Activated gamma-delta T cell treated with anti-CD3 and anti-CD28 coated beads, Interleukin-2, amount 50 U/mL, for 16 hours (primary cell): ENCODE measurements around the gene FOXP4.

ENCODE experiments used
- DNase-seq: peaks from one replicate; pipeline ENCODE4 v3.0.0-alpha.2; 2020; ENCODE audit warnings: low read depth

The FOXP4 gene

DNA sequence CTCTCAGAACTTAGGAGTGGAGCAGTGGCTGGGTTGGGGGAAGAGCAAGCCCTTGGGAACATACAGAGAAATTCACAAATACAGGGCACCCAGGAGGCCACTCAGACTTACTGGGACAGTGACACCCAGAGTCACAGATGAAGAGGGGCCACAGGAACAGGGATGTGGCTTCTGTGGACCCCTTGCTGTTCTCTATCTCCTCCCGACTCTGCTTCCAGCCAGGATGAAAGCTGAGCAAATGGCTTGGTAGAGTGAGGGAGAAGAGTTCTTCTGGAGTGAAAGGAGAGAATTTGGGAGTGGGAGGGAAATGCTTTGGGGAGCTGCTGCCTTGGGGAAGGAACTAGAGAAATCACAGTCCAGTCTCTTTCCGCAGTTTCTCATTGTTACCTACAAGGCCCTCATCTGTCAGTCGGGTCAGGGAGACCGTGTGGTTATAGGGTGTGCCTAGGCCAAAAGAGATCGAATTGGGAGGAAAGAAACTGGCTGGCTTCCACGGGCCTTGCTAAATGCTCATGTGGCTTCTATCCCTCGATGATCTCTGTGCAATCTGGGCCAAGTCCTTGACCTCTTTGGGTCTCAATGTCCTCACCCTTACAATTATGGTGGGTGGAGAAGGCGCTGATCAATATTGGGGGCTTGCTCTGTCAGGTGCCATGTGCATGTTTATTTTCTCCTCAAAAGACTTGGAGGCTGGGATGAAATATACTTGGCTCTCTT is 17.0 kb downstream of the FOXP4 start:
- DNase-seq, result no peak

DNA sequence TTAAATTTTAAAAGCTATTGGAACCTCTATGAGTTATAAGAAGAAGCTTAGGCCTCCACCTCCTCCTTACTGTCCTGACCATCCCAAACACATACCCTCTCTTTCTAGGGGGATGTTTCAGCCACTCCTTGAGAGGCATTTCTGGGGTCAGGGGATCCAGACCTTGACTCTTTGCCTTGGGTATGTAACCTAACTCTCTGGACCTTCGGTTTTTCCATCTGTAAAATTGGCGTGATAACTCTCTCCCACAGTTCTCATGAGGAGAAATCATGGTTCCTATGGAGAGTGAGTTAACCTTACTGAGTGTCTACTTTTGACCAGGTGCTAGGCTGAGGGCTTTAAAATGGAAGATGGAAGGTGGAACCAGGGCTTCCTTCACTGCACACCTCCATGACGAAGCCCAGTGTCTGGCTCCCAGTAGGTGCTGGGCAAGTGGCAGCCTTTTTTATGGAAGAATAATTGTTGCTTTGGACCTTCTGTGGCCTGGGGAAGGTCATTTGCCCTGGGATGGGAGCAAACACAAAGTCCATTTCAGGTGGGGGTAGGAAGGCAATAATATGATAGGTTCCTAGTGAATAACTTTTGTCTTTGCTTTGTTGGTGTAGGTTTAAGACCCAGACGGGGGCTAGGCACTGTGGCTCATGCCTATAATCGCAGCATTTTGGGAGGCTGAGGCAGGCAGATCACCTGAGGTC is 18.4 kb downstream of the FOXP4 start:
- no peak for DNase-seq

DNA sequence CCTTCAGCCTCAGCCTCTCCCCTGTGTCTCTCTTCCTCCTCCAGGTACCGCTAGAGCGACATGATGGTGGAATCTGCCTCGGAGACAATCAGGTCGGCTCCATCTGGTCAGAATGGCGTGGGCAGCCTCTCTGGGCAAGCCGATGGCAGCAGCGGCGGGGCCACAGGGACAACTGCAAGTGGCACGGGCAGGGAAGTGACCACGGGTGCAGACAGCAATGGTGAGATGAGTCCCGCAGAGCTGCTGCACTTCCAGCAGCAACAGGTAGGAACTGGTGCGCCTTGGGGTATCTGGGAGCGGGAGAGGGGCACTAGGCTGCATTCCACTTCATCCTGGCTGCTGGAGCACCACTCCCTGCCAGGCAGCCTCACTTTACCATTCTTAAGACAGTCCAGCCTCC is 19.5 kb downstream of the FOXP4 start:
- no peak for DNase-seq

DNA sequence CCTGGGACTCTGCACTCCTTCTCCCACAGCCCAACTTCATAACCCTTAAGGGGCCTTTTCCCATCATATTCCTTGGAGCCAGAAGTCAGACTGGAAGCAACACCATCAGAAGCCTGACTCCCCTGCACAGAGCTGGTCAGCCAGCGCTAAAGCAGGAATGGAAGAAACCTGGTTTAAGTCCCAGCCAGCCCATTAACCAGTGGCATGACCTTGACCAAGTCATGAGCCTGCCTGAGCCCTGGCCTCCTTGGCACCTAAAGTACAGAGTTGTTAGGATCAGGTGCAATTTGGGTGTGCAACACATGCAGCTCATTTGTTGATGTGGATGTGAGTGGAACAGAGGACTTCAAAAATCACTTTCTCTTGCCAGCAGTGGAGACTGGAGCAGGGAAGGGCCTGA is 20.8 kb downstream of the FOXP4 start:
- DNase-seq, result no peak

DNA sequence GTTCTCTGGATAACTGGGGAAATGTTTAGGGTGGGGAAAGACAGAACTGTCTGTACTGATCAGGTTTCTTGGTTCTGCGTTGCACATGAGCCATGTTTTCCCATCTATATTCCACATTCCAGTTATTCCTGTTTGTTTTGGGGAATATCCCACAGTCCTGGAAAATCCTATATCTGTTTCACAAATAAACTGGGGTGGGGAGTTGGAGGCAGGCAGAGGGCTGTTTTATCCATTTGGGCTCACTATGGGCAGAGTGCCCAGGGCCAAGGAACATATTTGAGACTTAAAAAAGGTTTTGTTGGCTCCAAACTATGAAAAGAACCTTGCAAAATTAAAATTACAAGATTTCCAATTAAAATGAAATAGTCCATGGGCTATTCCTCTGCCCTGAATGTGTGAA is 21.5 kb downstream of the FOXP4 start:
- DNase-seq, result no peak

DNA sequence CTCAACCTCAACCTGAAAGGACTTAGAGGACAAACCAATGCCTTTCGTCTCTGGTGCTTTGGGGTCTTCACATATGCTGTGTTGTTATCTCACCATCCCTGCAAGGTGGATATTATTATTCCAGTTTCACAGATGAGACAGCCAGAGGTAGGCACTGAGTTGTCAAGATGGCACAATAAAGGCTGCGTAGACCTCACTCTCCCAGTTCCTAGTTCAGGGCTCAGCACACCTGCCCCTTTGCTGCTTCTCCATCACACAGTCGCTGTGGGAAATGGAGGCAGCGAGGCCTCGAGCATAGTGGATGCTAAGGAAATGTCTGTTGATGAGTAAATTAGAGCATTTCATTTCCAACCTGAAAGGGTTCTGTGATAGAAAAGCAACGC is 22.0 kb downstream of the FOXP4 start:
- DNase-seq, result no peak

DNA sequence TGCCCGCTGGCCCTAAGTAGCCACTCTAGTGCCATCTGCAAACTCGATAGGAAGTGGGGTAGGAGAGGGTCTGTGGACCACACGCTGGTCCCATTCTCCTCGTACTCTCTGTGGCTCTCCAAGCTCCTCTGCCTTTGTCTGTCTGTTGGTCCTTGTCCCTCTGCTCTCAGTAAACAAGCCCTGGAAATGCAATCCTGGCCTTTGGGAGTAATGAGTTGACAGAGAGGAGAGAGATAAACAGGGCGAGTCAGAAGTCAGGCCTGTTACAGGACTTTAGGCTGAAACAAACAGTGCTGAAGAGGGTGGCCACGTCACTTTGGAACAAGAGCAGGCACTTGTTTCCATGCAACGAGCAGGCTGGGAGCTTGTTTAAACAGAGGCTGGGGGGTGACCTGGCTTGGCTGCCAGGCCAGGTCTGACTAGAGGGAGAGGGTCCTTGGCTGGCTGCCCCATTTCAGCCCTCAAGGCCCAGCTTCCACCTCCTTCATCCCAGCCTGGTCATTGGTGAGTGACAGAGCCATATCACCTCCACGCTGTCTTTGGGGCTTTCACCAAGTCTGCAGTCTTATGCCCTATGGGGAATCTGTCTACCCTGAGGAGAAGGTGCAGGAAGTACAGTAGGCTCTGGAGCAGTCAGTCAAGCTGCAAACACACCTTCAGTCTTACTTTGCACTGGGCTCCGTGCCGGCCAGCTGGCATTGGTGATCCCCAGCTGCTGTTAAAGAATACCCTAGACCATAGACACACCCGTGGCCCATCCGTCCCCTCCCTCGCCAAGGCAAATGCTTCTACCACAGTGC is 22.6 kb downstream of the FOXP4 start:
- no peak for DNase-seq

DNA sequence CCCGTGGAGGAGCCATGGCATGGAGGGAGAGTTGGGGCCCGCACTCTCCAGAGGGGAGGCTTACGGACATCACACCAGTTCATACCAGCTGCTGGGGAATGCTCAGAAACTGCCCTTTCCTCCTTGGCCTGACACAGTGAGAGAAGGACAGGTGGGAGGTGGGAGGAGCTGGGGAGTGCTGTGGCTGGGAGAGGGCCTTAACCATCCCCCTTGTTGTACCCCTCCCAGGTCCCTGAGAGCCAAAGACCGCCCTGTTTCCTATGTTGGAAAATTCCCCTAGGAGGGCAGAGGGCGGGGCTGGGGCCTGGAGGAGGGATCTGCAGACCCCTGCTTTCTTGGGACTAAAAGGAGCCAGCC is 24.1 kb downstream of the FOXP4 start:
- no peak for DNase-seq

DNA sequence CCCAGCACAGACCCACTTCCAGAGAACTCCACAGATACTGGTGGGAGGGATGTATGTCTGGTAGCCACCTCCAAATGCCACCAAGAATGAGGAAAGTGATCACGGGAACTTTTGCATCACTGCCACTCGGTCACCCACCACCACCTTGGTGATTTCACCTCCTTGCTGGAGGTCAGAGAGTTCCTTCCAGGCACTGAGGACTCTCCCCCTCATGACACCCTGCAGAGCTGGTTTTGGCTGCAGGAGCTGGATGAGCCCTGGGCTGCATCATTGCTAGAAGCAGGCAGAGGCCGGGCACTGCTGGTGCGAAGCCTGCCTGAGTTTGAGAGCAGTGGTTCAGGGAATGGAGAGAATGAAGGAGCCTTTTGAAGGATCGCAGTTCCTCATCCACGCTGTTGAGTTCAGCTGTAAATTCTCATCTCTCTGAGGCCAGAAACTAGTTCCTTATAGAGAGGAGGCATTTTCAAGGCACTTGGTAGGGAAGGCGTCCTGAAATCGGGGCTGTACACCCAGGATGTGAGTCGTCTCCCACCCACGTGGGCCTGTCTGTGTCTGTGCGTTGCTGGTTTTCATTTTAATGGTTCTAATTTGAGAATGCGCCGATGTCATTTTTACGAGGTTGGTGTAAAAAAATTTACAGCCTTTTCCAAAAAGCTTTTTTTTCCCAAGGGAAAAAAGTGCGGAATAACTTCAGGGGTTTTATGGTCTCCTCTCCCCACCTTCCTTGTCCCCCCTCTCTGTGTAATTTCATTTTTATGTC is 25.0 kb downstream of the FOXP4 start:
- DNase-seq, result no peak

DNA sequence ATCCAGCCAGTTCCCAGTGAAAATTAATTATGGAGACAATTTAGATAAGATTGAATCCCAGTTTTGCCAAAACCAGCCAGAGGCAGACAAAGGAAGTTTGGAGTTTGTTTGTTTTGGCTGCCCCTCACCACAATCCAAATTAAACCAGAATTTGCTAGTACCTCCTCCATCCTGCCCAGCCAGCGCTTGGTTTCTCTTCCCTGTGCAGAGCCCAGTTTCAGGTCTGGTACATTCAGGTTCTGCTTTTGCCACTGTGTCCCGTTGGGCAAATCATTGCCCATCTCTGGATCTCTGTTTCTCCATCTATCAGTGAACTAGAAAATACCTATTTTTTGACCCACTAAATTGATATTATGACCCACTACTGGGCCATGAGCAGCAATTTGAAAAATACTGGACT is 26.4 kb downstream of the FOXP4 start:
- DNase-seq, result no peak

DNA sequence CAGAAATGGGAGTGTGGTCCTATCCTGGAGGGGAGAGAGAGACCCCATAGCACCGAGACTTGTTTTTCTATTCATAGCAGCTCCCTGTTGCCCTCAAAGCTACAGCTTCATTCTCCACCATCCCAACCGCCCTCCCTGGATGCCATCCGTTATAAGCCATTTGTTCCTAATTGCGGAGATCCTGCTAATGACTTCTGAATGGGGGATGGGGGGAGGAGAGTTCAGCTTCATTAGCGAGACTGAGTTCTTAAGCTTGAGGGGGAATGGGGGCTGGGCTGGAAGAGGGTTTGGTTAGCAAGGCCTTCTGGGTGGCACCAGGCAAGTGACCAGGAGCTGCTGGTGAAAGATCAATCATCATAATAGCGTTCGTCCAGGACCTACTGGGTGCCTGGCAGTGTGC is 27.1 kb downstream of the FOXP4 start:
- no peak for DNase-seq

DNA sequence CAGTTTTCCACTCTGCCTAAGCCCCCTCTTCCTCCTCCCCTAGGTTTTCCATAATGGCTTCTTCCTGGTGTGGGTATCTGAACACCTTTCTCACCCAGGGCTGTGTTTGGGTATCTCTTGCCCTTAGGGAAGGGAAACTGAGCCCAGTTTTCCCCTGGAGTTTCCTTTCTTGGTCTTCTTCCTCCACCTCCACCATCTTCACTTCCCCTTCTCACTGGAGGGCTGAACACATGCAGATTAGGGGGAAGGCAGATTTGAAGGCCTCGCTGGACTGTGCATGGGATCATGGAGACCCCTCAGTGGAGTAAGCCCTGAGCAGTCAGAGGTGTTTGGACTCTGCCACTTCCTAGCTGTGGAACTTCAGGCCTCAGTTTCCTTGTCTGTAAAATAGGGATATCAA is 27.8 kb downstream of the FOXP4 start:
- DNase-seq, result no peak

DNA sequence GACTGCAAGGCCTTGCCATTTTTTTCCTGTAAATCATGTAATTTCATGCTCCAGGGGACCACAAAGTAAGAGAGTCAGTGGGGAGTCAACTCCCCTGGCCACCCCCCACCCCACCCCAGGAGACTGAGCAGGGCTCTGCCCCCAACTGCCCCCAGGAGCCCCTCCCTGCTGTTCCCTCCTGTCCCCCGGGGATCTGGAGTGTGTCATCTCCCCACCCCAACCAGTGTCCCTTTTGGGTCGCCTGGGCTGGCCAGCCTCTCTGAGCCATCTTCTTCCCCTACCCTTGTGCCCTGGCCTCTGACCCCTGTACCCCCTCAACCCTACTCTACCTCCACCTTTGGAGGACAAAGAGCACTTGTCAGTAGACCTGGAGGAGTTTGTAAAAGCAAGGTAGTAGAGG is 29.4 kb downstream of the FOXP4 start:
- no peak for DNase-seq

DNA sequence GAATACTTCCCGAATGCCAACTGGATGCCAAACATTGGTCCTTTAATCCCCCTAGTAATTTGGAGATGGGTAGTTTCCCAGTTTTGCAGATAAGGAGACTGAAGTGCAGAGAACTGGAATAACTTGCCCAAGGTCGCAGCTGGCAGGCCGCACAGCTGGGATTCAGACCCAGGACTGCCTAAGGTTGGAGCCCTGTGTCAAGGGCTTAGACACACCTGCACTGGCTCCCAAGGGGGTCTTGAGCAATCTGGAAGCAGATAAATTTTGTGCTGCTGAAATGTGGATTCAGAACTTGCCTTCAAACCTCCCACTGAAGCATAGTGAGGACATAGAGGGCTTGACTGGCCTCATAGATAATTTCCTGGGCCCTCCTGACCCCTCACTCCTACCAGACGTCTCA is 30.5 kb downstream of the FOXP4 start:
- no peak for DNase-seq

DNA sequence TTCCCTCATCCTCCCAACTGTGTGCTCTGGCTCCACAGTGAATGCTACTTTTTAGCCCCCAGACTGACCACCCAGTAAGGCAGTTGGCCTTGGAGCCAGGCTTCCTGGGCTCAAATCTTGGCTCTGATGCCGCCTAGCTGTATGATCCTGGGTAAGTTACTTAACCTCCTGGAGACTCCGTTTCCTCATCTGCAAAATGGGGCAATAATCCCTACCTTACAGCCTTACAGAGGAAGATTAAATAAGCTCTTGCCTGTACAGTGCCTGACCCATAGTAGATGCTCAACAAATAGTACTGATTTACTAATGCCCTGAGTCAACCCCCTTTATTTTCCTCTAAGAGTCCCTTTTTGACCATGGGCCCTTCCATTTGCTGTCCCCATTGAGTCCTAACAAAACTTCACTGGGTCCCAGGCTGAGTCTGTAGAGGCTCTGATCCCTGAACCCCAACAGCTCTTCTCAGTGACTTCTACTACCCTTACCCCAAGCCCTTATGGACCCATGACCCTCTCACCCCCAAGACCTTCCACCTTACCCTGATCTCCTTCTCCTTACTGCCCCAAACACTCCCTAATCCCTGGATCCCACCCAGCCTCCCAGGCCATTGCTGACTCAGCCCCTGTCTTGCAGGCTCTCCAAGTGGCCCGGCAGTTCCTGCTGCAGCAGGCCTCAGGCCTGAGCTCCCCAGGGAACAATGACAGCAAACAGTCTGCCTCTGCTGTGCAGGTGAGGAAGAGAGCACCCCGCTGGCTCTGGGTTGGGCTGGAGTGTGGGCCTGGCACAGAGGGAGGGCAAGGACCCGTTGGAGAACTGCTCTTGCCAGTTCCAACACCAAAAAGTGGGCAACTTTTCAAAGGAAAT is 31.4 kb downstream of the FOXP4 start:
- DNase-seq, result no peak

DNA sequence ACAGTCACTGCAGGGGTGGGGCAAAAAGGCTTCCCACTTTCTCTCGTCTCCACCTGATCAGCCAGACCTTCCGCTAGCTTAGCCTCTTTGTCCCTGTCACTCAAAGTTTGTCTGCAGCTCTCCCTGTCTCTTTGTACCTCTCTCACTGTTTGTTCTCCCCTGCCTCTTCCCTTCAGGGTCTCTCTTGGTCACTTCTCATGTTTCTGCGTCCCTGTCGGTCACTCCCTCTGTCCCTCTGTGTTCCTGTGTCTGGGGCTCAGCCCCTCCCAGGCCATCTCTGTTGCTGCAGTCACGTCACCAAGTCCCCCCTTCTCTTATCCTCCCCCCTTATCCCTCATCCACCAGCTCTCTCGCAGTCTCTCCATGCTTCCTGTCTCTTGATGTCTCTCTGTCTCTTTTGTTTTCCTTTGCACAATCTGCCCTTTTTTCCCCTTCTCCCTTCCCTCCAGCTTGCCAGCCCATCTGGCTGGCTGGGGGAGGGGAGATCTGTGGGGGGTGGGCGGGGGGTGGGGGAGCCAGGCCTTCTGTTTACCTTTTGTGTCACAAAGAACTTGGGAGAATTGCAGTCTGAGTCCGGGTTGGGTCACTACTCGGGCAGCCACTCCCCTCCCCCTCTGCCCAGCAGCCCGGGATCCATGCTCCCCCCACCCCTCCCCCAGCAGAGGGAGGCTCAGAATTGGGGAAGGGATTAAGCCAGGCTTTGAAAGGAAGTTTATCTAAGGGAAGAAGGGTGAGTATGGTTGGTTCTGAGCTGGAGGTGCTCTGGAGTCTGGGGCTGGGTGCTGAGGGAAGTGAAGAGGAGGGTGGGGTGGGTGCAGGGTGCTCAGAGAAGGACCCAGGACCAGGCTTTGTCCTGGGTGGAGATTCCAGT is 32.3 kb downstream of the FOXP4 start:
- DNase-seq, result no peak

DNA sequence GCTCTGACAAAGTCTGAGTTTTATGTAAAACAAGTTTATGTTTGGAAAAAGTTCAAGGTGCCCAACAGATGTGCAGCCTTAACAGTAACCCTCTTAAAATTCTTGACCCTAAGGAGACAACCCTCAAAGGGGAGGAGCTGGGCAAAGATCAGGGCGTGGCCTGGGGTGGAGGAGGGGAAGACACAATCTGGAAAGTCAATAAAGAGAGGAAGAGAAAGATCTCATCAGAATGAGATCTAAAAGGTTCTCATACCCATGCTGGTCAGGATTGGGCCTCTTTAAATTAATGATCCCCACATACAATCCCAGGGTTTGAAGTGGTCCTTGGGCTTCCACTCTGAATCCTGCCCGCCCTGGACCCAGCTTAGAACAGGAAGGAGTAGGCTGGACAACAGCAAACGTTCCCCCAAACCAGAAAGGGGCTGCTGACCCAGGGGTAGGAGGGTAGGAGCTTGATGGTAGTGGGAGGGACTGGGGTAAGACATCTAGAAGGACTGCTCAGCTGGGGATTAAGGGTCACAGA is 33.0 kb downstream of the FOXP4 start:
- no peak for DNase-seq

DNA sequence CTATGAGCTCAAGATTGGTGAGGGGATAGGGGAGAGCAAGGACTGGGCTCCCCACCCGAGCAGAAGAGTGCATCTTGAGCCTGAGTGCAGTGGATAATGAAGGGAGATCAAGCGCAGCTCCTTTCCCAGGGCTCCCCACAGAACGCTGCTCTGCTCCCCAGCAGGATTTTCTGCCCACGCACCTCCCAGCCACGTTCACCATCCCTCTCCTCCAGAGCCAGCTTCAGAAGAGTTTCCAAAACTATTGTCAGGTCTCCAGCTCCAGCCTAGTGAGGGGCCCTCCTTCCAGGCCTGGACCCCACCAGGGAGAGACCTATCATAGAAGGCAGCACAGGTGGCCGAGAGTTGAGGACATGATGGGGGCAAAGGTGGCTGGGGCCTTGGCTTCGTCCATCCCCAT is 34.5 kb downstream of the FOXP4 start:
- DNase-seq, result no peak

DNA sequence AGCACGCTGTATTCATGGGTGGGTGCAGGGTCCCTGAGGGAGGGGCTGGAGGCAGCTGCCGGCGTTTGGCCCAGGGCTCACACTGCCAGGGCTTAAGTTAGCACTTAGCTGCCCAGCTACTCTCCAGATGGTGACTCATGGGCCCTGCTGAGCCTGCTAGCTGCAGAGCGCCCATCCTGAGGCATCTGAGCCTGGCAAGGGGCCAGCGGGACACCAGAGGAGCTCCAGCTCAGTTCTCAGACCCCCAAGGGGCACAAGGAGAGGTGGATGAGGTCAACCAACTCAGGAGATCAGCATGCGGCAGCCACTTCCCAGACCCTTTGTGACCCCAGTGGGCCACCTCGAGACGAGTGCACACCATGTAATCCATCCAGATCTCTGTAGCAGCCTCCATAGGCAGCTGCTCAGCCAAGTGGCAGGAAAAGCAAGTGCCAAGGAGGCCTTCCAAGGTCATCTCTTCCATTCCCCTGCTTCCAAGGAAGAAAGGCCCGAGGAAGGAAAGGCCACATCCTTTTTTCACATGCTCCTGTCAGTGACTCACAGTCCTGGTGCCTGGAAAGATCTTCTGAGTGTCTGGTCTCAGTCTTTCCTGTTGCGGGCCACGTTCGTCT is 35.3 kb downstream of the FOXP4 start:
- no peak for DNase-seq

DNA sequence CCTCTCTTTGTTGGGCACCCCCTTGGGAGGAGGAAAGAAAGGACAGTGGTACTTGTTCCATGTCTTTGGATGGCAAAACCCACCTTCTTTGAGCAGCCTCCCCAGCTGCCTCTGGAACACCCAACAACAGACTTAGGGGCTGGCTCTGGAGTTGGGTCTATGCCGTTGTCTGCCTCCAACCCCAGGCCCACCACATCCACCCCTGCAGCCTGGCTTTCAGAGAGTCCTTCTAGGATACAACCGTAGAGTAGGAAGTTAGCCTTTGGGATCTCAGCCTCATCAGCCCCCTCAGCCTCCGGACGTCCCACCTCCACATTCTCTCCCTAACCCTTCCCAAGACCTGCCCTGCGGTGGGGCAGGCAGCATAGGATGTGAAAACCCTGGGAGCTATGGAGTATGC is 36.4 kb downstream of the FOXP4 start:
- no peak for DNase-seq
